PFSK-1 (cell line): Measurements from ENCODE around the gene MMD.

ENCODE experiments used
- FOXP2 ChIP-seq: optimal IDR thresholded peaks from 2 replicates; pipeline ENCODE3; 2011; ENCODE audit warnings: borderline replicate concordance, control low read depth, inconsistent platforms; ENCODE audit not compliant: insufficient read depth; ENCODE audit errors: extremely low read length, extremely low read depth
- POLR2AphosphoS5 ChIP-seq: IDR thresholded peaks from 2 replicates; pipeline ENCODE4 v1.6.1; 2012; ENCODE audit warnings: low read depth, mild to moderate bottlenecking, control low read depth, low read length, moderate library complexity
- SIN3A ChIP-seq: IDR thresholded peaks from 2 replicates; pipeline ENCODE4 v1.6.1; 2012; ENCODE audit warnings: mild to moderate bottlenecking, low read length, moderate library complexity, borderline replicate concordance; ENCODE audit not compliant: insufficient read depth
- TAF1 ChIP-seq: IDR thresholded peaks from 2 replicates; pipeline ENCODE4 v1.6.1; 2012; ENCODE audit warnings: low read length, control low read depth, borderline replicate concordance; ENCODE audit not compliant: insufficient read depth
- TF ChIP-seq, protein P1 (sequence below), 2 experiments: IDR thresholded peaks; 2 replicates each; pipeline versions ENCODE4 v1.6.1 to v1.8.0; 2011 to 2012; ENCODE audit warnings: low read depth in 2 of 2, low read length in 2 of 2, control low read depth in 1 of 2, inconsistent platforms in 1 of 2, mild to moderate bottlenecking in 1 of 2, moderate library complexity in 1 of 2; ENCODE audit not compliant: insufficient read depth in 1 of 2

Gene MMD

DNA sequence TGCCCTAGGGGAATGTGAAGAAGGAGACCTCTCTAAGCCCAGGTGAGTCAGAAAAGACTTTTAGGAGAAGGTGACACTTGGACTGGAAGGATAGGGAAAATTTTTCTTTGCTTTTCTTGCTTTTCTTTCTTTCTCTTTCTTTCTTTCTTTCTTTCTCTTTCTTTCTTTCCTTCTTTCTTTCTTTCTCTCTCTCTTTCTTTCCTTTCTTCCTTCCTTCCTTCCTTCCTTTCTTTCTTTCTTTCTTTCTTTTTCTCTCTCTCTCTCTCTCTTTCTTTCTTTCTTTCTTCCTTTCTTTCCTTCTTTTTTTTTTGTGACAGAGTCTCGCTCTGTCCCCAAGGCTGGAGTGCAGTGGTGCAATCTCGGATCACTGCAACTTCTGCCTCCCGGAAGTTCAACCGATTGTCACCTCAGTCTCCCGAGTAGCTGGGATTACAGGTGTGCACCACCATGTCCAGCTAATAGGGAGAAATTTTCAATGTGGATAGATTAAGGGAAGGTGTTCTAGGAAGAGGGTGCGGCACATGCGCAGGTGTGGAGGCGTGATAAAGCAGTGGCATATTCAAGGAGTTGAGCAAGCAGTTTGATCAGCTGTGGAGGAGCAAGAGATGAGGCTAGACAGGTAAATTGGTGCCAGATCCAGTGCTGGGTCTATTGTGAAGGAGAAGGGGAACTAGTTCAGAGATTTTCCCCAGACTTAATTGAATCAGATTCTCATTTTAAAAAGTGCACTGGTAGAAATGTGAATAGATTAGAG lies 40.4 kb downstream of the MMD start:
- TF ChIP-seq POLR2AphosphoS5 (no peak), TAF1 (no peak), SIN3A (no peak), FOXP2 (no peak)
- TF ChIP-seq, protein P1, sequence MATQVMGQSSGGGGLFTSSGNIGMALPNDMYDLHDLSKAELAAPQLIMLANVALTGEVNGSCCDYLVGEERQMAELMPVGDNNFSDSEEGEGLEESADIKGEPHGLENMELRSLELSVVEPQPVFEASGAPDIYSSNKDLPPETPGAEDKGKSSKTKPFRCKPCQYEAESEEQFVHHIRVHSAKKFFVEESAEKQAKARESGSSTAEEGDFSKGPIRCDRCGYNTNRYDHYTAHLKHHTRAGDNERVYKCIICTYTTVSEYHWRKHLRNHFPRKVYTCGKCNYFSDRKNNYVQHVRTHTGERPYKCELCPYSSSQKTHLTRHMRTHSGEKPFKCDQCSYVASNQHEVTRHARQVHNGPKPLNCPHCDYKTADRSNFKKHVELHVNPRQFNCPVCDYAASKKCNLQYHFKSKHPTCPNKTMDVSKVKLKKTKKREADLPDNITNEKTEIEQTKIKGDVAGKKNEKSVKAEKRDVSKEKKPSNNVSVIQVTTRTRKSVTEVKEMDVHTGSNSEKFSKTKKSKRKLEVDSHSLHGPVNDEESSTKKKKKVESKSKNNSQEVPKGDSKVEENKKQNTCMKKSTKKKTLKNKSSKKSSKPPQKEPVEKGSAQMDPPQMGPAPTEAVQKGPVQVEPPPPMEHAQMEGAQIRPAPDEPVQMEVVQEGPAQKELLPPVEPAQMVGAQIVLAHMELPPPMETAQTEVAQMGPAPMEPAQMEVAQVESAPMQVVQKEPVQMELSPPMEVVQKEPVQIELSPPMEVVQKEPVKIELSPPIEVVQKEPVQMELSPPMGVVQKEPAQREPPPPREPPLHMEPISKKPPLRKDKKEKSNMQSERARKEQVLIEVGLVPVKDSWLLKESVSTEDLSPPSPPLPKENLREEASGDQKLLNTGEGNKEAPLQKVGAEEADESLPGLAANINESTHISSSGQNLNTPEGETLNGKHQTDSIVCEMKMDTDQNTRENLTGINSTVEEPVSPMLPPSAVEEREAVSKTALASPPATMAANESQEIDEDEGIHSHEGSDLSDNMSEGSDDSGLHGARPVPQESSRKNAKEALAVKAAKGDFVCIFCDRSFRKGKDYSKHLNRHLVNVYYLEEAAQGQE (IDR thresholded peaks at IDR 0.05; ENCODE audit: insufficient read depth in 1 of 2, low read depth in 2 of 2, low read length in 2 of 2), result no peak

DNA sequence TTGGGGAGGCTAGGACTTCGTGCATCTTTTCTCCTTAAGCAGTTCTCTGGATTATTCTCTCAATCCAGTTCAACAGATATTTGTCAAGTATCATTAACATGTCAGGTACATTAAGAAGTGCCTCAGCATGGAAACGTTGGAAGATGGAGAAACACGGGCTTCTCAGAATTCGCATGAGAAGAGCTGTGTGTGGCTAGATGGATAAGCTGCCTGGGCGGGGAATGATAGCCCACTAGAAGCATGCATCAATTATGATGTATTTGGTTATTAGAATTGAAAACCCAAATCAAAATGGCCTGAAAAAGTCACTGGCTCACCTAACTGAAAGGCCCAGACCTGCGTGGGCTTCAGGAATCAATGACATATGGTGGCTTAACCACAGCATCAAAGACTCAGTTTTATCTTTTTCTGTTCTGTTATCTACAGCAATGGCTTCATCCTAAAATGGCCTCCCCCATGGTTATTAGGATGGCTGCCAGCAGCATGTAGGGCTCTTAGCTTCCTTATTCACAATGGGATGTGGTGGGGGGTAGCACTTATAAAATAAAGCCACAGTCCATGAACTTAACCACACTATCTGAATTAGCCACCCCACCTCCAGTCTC lies 43.9 kb downstream of the MMD start:
- no peak for TF ChIP-seq SIN3A
- TF ChIP-seq, protein P1 (IDR thresholded peaks at IDR 0.05; ENCODE audit: insufficient read depth in 1 of 2, low read depth in 2 of 2, low read length in 2 of 2), result no peak
- no peak for TF ChIP-seq POLR2AphosphoS5
- no peak for TF ChIP-seq FOXP2
- no peak for TF ChIP-seq TAF1

DNA sequence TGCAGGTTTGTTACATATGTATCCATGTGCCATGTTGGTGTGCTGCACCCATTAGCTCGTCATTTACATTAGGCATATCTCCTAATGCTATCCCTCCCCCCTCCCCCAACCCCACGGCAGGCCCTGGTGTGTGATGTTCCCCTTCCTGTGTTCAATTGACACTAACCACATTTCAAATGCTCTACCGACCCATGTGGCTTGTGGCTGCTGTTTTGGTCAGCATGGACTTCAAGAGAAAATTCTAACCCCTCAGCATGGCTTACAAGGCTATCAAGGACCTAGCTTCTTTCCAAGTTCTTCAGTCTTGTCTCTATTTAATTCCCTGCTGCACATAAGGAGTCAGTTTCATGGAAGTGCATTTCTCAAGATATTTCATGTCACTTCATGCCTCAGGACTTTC lies 52.9 kb downstream of the MMD start:
- TF ChIP-seq TAF1 (no peak), SIN3A (no peak), POLR2AphosphoS5 (no peak), FOXP2 (no peak)
- TF ChIP-seq, protein P1 (IDR thresholded peaks at IDR 0.05; ENCODE audit: insufficient read depth in 1 of 2, low read depth in 2 of 2, low read length in 2 of 2), result no peak

DNA sequence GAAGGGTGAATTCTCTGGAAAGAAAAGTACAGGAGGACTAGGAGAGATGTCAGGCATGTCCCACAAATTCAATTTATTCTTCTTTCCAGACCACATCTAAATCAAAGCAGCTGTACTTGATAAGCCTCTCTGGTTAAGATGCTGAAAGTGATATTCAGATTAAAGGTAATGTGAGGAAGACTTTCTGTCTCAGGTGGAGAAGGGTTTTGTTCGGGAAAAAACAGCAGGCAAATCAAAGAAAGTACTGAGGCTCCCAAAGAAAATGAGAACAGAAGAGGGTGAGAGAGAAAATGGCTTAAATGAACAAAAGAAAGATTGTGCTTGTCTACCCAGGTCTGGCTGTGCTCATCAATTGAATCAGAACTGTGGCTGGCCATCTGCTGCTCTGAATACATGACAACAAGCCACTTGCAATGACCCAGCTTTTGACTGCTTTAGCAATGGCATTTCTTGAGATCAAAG lies 55.6 kb downstream of the MMD start:
- no peak for TF ChIP-seq SIN3A

DNA sequence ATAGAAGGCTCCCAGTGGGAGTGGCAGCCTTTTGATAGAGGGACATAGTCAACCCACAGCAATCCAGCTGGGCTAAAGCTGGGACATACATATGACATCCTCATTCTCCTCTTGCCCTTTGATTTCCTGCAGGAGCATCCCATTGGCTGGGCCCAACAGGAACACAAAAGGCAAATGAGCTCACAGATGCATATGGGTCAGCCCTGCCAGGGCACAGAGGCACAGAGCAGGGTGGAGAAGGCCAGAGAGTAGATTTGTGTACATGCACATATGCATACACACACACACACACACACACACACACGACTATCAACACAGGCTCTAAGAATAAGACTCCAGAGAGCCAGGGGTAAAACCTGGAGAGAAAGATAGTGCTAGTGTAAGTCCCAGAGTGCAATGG lies 58.6 kb downstream of the MMD start:
- TF ChIP-seq TAF1 (no peak), FOXP2 (no peak), POLR2AphosphoS5 (no peak), SIN3A (no peak)
- TF ChIP-seq, protein P1 (IDR thresholded peaks at IDR 0.05; ENCODE audit: insufficient read depth in 1 of 2, low read depth in 2 of 2, low read length in 2 of 2), result no peak
